H4 (cell line): ENCODE measurements around the gene TGFBR3. TPM values are rescaled to one million over a fixed set of nuclear protein-coding genes. Genes with fewer than 3 reads are reported as not detected.

Experiments used
- DNase-seq: peaks from one replicate; pipeline ENCODE4 v3.0.0-alpha.2; 2015; ENCODE audit warnings: low spot score
- total RNA-seq: library from RNA; depleted of rRNA; stranded (reverse); fragments of >200 nt; shearing (Covaris generic); gene quantifications from 2 replicates; pipeline ENCODE4 v1.2.3, GENCODE V29; 2014; rRNA removed

Gene TGFBR3
- total RNA-seq, 1 experiment from 2014 or later: 3.4 TPM

DNA sequence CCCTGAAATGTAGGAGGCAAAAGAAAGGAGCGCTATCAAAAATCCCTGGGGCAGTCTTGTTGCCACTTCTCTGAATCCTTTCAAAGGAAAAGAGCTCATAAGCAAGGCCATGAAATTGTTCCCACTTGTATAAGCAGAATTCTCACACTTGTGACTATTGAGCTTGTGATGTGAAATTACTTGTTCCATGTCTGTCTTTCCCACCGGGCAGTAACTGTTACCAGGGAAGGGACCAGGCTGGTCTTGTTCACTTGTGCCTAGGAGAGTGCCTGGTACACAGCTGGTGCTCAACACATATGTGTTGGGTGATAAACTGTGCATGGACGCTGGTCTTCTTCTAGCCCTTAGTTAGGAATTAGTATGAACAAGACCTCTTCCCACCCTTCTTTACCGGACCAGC, 234.7 kb downstream of the TGFBR3 start:
- no peak for DNase-seq

DNA sequence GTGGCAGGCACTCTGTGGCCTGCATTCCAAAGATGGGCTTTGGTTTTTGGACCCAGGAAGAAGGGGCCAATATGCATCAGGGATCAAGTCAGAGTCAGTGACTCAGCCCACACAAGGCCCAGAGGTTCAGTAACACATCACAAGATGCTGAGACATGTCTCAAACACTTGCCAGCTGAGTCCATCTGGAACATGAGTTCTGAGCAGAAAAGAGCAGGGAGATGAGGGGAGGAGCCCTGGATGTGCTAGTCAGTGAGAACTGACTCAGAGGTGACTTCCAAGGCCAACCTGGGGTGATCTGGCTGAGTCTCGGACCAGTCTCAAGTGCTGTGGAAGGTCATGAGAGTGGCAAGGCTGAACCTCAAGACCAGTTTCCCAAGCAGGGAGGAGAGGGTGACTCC, 235.2 kb downstream of the TGFBR3 start:
- peak; percentile 19 for DNase-seq

DNA sequence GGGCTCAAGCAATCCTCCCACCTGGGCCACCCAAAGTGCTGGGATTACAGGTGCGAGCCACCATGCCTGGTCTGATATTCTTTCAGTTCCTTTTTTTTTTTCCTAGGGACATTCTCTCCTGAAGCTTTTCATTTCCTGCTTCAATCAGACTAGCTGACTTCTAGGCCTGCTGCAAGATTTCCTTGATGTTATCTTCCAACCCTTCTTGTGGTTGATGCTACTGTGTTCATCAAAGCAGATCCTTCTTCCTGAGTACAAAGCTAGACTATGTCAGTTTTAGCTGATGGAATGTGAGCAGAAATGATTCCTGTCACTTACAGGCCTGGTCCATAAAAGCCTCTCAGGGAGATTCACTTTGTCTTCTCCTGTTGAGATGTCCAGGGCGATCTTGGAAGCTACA, 238.9 kb downstream of the TGFBR3 start:
- DNase-seq: no peak

DNA sequence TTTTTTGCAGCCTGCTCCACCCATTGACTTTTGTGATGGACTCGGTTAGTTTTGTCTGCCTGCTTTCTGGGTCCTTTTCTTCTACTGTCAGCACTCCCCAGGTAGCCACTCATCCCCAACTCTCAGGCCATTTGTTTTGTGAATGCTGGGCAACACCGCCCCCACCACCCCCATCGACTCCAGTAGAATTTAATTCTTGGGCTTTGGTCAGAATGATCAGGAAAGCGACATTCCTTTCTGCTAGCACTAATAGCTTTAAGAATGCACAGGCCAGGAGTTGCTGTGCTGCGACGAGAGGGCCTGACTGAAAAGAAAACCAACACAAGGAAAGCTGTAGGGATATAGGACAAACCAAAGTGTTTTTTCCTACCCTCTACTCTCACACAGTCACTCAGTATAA, 240.9 kb downstream of the TGFBR3 start:
- no peak for DNase-seq

DNA sequence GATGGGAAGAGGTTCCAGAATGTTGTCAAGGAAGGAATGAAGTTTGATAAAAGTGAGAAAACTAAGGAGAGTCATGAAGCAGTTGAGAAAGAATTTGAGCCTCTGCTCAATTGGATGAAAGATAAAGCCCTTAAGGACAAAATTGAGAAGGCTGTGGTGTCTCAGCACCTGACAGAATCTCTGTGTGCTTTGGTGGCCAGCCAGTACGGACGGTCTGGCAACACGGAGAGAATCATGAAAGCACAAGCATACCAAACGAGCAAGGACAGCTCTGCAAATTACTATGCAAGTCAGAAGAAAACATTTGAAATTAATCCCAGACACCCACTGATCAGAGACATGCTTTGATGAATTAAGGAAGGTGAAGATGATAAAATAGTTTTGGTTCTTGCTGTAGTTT, 242.5 kb downstream of the TGFBR3 start:
- DNase-seq: no peak

DNA sequence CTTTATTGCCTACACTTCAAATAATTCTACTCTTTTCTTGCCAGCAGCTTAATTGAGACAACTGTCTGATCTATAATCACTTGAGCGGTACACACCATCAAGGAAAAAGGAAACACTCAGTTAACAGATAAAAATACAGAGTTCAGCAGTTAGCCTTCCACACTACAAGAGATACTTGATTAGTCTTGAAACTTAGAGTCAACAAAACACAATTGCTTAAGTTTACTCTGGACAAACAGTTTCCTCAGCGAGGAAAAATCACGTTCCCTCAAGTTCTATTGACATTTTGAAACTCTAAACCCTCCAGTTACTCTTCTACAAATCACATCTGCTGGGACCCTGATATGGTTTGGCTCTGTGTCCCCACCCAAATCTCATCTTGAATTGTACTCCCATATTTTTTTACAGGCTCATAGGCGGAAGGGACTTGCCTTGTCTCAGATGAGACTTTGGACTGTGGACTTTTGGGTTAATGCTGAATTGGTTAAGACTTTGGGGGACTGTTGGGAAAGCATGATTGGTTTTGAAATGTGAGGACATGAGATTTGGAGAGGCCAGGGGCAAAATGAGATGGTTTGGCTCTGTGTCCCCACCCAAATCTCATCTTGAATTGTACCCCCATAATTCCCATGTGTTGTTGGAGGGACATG, 244.9 kb downstream of the TGFBR3 start:
- no peak for DNase-seq

DNA sequence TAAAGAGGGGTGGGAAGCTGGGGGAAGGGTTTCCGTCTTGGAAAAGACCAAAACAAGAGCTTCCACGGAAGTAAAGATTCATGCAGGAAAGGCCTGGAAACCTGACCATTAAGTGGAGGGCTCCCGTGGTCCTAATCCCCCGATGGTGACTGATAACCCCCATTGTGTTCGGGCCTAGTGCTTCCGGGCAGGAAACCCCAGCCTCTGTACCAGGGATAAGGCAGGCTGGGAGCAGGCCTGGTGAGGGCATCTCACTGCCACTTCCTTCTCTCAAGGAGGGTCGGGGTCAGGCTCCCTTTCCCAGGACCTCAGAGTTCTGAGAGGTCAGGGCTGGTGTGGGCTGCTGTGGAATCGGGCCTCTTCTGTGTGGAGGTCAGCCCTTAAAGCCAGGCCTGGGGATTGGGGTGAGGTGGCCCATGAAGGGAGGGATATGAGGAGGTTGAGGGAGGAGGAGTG, 248.4 kb downstream of the TGFBR3 start:
- no peak for DNase-seq

DNA sequence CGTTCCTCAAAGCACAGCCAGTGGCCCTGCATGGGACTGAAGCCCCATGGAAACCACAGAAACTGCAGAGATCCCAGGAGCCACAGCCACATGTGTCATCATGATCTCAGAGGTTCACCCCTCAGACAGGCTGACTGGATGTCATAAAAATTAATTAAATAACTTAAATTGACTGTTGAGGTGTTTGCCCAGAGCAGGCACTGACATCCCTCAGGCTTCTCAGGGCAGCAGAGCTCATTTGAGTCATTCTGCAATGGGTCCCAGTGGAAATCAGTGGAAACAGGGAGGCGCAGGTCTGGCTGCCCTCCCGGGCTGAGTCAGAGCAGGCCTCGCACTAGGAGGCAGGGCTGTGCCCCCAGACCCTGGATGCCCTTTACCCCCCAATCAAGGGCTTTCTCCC, 250.2 kb downstream of the TGFBR3 start:
- DNase-seq: no peak

DNA sequence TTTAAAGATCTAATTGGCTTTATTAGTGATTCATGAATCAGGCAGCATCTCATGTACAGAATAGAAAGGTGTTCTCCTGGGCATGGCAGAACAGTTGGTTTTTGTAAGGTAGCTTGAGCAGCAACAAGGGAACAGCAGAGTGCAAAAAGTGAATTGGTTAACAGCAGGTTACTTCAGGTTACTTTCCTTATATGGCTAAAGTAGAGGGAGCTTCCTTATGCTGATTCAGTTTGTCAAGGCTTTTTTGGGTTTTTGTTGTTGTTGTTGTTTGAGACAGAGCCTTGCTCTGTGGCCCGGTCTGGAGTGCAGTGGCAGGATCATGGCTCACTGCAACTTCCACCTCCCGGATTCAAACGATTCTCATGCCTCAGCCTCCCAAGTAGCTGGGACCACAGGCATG, 252.5 kb downstream of the TGFBR3 start:
- no peak for DNase-seq

DNA sequence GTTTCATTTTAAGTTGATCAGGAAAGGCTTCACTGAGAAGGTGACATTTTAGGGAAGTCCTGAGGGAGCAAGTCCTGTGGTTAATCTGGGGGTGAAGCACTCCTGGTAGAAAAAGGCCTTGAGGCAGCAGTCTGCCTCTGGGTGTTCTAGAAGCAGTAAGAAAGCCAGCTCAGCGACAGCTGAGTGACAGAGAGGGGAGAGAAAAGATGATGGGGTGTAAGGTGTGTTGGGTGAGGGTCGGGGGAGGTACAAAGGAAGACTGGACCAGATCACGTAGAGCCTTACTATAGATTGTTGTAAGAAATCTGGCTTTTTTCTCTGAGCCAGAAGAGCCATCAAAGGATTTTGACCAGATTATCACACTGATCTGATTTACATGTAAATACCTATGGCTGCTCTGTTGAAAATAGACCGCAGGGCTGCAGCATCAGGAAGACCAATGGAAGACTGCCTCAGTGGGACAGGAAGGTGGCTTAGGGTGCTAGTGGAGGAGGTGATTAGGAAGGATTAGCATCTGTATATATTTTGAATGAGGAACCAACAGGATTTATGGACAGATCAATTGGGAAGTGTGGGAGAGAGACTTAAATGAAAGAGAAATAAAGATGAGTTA, 254.1 kb downstream of the TGFBR3 start:
- no peak for DNase-seq

DNA sequence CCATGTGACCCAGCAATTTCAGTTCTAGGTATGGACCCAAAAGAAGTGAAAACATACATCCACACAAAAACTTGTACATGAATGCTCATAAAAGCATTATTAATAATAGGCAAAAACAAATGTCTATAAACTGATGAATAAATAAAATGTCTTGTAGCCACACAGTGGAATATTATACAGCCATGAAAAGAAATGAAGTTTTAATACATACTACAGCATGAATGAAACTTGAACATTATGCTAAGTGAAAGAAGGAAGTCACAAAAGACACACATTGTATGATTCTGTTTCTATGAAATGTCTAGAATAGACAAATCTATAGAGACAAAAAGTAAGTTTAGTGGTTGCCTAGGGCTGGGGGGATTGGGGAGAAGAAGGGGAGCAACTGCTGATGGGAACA, 255.1 kb downstream of the TGFBR3 start:
- DNase-seq: no peak

Other genes starting within 250 kb of the TGFBR3 start
- not detected in 2 replicates for gene BRDT, start 63.2 kb upstream of the TGFBR3 start, total RNA-seq
- gene EPHX4, start 143.8 kb upstream of the TGFBR3 start, total RNA-seq: 0.82 and 0.97 TPM in 2 replicates
- gene SETSIP, start 189.3 kb upstream of the TGFBR3 start, total RNA-seq: not detected in 2 replicates
- gene BTBD8, start 194.2 kb upstream of the TGFBR3 start, total RNA-seq: 0.60 and 1.3 TPM in 2 replicates